ENCODE results near the gene ZXDA. TPM values are rescaled to one million over a fixed set of nuclear protein-coding genes. Genes with fewer than 3 reads are reported as not detected.

The ZXDA gene
- 4.0 and 5.1 TPM in 2 replicates for total RNA-seq

GRCh38 chrX:57910287-57910912 lies at the start of gene ZXDA:
Gene ZXDA, minus strand, starts transcription at chrX:57910458. Its CDS starts 38 bp downstream, at chrX:57910420.

Other genes with a start within 250 kb of the ZXDA start
- gene NLRP2B, start 230.2 kb downstream of the ZXDA start, total RNA-seq = under 0.01 TPM in 2 replicates

All from smooth muscle cell of bladder (primary cell).